ENCODE data around the gene RAB8A.

Gene RAB8A

GRCh38 chr19:16096280-16096855 lies 15.3 kb upstream of the RAB8A start:
- TF ChIP-seq, protein P1, sequence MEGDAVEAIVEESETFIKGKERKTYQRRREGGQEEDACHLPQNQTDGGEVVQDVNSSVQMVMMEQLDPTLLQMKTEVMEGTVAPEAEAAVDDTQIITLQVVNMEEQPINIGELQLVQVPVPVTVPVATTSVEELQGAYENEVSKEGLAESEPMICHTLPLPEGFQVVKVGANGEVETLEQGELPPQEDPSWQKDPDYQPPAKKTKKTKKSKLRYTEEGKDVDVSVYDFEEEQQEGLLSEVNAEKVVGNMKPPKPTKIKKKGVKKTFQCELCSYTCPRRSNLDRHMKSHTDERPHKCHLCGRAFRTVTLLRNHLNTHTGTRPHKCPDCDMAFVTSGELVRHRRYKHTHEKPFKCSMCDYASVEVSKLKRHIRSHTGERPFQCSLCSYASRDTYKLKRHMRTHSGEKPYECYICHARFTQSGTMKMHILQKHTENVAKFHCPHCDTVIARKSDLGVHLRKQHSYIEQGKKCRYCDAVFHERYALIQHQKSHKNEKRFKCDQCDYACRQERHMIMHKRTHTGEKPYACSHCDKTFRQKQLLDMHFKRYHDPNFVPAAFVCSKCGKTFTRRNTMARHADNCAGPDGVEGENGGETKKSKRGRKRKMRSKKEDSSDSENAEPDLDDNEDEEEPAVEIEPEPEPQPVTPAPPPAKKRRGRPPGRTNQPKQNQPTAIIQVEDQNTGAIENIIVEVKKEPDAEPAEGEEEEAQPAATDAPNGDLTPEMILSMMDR (IDR thresholded peaks at IDR 0.05): no peak

DNA sequence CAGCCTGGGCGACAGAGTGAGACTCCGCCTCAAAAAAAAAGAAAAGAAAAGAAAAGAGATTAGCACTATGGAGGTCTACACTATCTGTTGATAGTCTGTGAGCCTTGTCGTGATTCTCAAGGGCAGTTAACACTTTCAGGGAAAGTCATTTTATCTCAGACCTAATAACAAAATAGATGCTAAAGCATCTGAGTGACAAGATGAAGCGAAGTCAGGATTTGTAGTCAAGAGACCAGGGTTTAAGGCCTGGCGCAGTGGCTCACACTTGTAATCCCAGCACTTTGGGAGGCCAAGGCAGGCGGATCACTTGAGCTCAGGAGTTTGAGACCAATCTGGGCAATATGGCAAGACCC lies 13.3 kb upstream of the RAB8A start:
- TF ChIP-seq, protein P1 (IDR thresholded peaks at IDR 0.05): no peak

DNA sequence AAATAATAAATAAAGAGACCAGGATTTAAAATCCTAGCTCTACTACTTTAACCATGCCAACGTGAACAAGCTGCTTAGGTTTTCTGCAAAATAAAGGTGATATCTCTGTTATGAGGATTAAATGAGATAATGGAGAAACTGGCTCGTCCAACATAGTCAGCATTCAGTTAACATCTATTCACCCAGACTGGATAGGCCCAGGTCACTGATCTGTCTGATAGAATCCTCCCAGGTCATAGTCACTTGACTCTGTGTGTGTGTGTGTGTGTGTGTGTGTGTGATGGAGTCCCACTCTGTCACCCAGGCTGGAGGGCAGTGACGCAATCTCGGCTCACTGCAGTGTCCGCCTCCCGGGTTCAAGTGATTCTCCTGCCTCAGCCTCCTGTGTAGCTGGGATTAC lies 12.9 kb upstream of the RAB8A start:
- TF ChIP-seq, protein P1 (IDR thresholded peaks at IDR 0.05): no peak

DNA sequence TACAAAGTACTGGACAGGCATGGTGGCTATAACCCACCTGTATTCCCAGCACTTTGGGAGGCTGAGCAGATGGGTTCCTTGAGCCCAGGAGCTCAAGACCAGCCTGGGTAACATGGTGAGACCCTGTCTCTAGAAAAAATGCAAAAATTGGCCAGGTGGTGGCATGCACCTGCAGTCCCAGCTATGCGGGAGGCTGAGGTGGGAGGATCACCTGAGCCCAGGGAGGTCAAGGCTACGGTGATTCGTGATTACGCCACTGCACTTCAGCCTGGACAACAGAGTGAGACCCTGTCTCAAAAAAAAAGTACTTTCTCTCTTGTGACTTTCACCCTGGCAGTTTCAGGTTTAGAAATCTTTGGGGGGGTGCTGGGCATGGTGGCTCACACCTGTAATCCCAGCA lies 11.2 kb upstream of the RAB8A start:
- TF ChIP-seq, protein P1 (IDR thresholded peaks at IDR 0.05): no peak

DNA sequence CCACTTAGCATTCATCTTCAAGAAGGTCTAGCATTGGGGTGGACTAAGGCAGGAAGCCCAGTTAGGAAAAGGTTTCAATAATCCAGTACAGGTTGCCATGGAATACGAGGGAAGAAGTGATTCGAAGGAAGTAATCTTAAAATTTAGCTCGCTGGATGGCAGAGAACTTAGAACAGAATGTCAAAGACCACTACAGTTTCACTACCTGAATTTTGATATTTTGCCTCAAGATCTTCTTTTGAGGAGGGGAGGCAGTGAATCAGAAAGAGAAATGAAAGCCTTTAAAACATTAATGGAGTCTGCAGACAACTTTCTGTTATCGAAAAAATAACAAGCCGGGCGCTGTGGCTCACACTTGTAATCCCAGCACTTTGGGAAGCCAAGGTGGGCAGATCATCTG lies 7.0 kb upstream of the RAB8A start:
- TF ChIP-seq, protein P1 (IDR thresholded peaks at IDR 0.05): no peak

- TF ChIP-seq, protein P1 (IDR thresholded peaks at IDR 0.05): no peak
These were observed 5.6 kb upstream of the RAB8A start for GRCh38 chr19:16106121-16106520.

DNA sequence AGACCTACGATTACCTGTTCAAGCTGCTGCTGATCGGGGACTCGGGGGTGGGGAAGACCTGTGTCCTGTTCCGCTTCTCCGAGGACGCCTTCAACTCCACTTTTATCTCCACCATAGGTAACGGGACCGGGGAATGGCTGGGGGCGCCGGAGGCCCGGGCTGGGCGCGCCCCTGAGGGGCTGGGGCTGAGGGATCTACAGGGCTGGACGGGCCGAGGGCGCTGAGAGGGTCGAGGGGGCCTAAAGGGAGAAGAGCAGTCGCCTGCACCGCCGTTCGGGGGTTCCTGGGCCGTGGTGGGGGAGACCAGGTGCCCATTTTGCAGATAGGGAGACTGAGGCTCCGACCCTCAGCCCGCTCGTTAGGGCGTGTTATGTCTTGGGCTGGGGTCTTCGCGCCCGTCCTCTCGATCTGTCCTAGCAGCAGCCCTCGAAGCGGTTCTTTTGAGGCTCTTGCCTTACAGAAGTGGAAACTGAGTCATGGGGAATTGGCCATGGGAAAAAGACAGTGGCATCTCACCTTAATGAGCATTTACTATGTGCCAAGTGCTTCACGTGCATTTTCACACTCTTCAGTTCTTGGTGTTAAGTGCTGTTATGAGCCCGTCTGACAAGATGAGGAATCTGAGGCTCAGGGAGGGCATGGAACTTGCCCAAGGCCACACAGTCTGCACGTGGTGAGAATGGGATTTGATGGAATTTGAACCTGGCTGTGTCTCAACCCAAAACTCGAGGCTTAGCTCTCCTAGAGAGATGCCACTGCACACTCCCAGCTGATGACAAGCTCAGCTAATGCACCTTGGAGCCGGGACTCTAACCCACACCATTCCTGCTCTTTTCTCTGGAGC lies 442 bp downstream of the RAB8A start:
- TF ChIP-seq, protein P1 (IDR thresholded peaks at IDR 0.05): no peak
